Measurements from ENCODE around the gene PICK1.

PICK1 gene

GRCh38 chr22:38079804-38080203, 22.6 kb downstream of the PICK1 start:
- POLR2A ChIA-PET (ENCODE audit: low non-redundant PET): no interaction called here
- CTCF ChIA-PET: no interaction called here
- no peak for DNase-seq (ENCODE audit: low spot score)
- TF ChIP-seq CTCF (conservative IDR thresholded peaks at IDR 0.05; ENCODE audit: low read depth): no peak
- H3K27ac ChIP-seq: no peak overlapping the region

GRCh38 chr22:38080474-38080849, 23.3 kb downstream of the PICK1 start:
- no peak overlapping the region for H3K27ac ChIP-seq
- ChIA-PET POLR2A (ENCODE audit: low non-redundant PET) (no interaction called here), CTCF (interaction anchor here (0.9 kb wide), 1 partner anchor 28 kb away, joined by 3 read pairs; no protein-coding TSS in a partner anchor)
- TF ChIP-seq CTCF (conservative IDR thresholded peaks at IDR 0.05; ENCODE audit: low read depth): no peak
- DNase-seq (ENCODE audit: low spot score): no peak

- DNase-seq (ENCODE audit: low spot score): no peak
- no peak overlapping the region for H3K27ac ChIP-seq
- ChIA-PET POLR2A (ENCODE audit: low non-redundant PET) (no interaction called here), CTCF (interaction anchor here (0.9 kb wide), 1 partner anchor 29 kb away, joined by 3 read pairs; no protein-coding TSS in a partner anchor)
- no peak for TF ChIP-seq CTCF (conservative IDR thresholded peaks at IDR 0.05; ENCODE audit: low read depth)
These were observed 23.8 kb downstream of the PICK1 start for GRCh38 chr22:38080850-38081635.

- POLR2A ChIA-PET (ENCODE audit: low non-redundant PET): no interaction called here
- CTCF ChIA-PET: interaction anchor here (0.9 kb wide), 1 partner anchor 29 kb away, joined by 3 read pairs; no protein-coding TSS in a partner anchor
- no peak overlapping the region for H3K27ac ChIP-seq
- TF ChIP-seq CTCF (conservative IDR thresholded peaks at IDR 0.05; ENCODE audit: low read depth): no peak
- DNase-seq (ENCODE audit: low spot score): no peak
These were observed 24.4 kb downstream of the PICK1 start for GRCh38 chr22:38081636-38081940.

GRCh38 chr22:38081941-38082828, 25.0 kb downstream of the PICK1 start:
- CTCF ChIA-PET: no interaction called here

More at GRCh38 chr22:38081941-38082828, 25.0 kb downstream of the PICK1 start:
- no peak for TF ChIP-seq CTCF (conservative IDR thresholded peaks at IDR 0.05; ENCODE audit: low read depth)
- no peak for DNase-seq (ENCODE audit: low spot score)
- no peak overlapping the region for H3K27ac ChIP-seq
- POLR2A ChIA-PET (ENCODE audit: low non-redundant PET): no interaction called here

Measured in RWPE1 (cell line).